Nephron progenitor cell (in vitro differentiated cells): ENCODE data around the gene SLC35F1.

ENCODE experiments used
- DNase-seq: peaks from one replicate; pipeline ENCODE4 v3.0.0; 2021
- H3K27ac Mint-ChIP-seq: 2 replicates; pipeline ENCODE4 v1.8.0; 2021; ENCODE audit warnings: mild to moderate bottlenecking, moderate library complexity, mixed read lengths
- H3K27me3 Mint-ChIP-seq: 2 replicates; pipeline ENCODE4 v1.8.0; 2021; ENCODE audit warnings: mild to moderate bottlenecking, low read depth, mixed read lengths; ENCODE audit not compliant: poor library complexity
- H3K36me3 Mint-ChIP-seq: 2 replicates; pipeline ENCODE4 v1.8.0; 2021; ENCODE audit warnings: low read depth, mixed read lengths
- H3K4me1 Mint-ChIP-seq: 2 replicates; pipeline ENCODE4 v1.8.0; 2021; ENCODE audit warnings: mixed read lengths
- H3K4me3 Mint-ChIP-seq: 2 replicates; pipeline ENCODE4 v1.8.0; 2021; ENCODE audit warnings: mild to moderate bottlenecking, moderate library complexity, mixed read lengths
- H3K9me3 Mint-ChIP-seq: 2 replicates; pipeline ENCODE4 v1.8.0; 2021; ENCODE audit warnings: mild to moderate bottlenecking, moderate library complexity, mixed read lengths
- TF ChIP-seq, protein P1 (sequence below): fragments of 200-600 bp; sonication (generic); IDR thresholded peaks from 2 replicates; pipeline ENCODE4 v1.5.0; 2021; ENCODE audit warnings: antibody characterized with exemption

The SLC35F1 gene

DNA sequence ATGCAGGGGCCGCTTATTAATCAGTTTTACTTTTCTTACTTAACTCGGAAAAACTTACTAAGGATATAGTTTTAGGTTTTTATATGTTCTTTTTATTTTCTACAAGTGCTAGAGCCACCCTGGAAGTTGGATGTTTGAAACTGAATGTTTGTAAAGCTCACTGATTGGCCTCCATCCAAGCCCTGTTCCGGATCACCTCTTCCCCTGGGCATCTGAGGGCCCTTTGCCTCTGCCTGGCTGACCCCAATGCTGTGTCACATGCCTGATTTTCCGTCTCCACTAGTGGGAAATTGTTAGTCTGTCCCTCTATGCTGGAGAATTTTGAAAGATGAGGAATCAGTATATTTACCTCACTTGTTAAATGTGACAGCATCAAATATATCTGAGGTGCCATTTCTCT is 79.3 kb downstream of the SLC35F1 start:
- H3K36me3 Mint-ChIP-seq = no peaks in the 10 kb centered on the region
- no peak overlapping the region for H3K27ac Mint-ChIP-seq
- DNase-seq = no peak
- peaks cover 11% of the 10 kb centered on the region for H3K4me1 Mint-ChIP-seq
- TF ChIP-seq, protein P1, sequence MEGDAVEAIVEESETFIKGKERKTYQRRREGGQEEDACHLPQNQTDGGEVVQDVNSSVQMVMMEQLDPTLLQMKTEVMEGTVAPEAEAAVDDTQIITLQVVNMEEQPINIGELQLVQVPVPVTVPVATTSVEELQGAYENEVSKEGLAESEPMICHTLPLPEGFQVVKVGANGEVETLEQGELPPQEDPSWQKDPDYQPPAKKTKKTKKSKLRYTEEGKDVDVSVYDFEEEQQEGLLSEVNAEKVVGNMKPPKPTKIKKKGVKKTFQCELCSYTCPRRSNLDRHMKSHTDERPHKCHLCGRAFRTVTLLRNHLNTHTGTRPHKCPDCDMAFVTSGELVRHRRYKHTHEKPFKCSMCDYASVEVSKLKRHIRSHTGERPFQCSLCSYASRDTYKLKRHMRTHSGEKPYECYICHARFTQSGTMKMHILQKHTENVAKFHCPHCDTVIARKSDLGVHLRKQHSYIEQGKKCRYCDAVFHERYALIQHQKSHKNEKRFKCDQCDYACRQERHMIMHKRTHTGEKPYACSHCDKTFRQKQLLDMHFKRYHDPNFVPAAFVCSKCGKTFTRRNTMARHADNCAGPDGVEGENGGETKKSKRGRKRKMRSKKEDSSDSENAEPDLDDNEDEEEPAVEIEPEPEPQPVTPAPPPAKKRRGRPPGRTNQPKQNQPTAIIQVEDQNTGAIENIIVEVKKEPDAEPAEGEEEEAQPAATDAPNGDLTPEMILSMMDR = no peak
- no peaks in the 10 kb centered on the region for H3K9me3 Mint-ChIP-seq
- H3K27me3 Mint-ChIP-seq = no peaks in the 10 kb centered on the region
- H3K4me3 Mint-ChIP-seq = no peak overlapping the region

DNA sequence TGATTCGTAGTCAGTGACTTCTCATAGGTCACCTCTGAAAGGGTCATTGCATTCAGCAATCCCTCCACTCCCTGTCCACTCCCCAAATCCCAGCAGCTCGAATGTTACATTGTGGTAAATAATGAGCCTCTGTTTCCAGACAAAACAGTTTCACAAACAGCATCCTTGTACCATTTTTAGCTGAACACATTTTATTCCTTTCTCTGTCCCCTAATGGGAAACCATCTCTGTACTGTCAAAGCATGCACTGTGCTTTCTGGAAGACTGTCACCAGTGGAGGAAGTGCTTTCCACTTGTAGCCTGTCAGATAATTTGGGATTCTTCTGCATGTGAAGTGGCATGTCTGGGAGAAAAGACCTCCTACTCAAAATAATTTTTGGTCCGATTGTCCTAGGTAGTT is 82.0 kb downstream of the SLC35F1 start:
- no peak overlapping the region for H3K4me3 Mint-ChIP-seq
- H3K4me1 Mint-ChIP-seq = peaks cover 11% of the 10 kb centered on the region
- H3K27me3 Mint-ChIP-seq = no peaks in the 10 kb centered on the region
- TF ChIP-seq, protein P1 = no peak
- no peaks in the 10 kb centered on the region for H3K9me3 Mint-ChIP-seq
- no peak for DNase-seq
- no peaks in the 10 kb centered on the region for H3K36me3 Mint-ChIP-seq
- no peak overlapping the region for H3K27ac Mint-ChIP-seq

DNA sequence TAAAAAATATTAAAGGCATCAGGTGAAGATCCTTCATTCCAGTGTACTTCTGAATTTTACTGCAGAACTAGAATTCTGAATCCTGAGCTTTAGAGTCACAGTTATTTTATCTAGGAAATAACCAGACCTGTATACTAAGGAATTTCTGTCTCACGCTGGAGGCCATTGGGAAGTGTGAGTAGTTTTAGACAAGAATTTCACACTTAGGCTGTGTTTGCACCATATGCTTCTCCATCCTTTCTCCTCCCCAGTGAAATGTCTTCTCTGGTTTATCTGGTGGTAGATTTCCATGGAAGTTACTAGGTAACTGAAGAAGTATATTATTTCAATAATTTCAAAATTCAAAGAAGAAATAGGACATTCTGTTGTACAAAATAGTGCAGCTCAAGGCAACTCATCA is 83.1 kb downstream of the SLC35F1 start:
- DNase-seq = no peak
- no peaks in the 10 kb centered on the region for H3K36me3 Mint-ChIP-seq
- TF ChIP-seq, protein P1 = no peak

DNA sequence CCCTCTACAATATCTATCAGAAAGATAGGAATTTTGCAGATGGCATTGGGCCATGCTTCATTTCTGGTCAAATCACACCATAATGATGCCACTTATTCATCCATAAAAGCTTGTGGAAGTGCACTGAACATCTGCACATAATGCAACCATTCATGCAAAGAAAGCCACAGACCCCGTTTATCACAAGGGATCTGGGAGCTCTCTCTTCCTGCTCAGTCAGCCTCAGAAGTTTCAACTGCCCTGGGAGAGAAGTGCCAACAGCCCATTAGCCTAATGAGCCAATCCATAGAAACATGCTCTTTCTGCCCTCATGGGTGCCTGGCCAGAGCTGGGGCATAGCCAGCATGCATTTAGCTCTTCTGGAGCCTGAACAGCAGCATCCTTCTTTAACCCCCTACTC is 85.8 kb downstream of the SLC35F1 start:
- Mint-ChIP-seq H3K4me1 (peaks cover 11% of the 10 kb centered on the region), H3K27me3 (no peaks in the 10 kb centered on the region), H3K9me3 (peaks cover 8% of the 10 kb centered on the region), H3K36me3 (no peaks in the 10 kb centered on the region), H3K27ac (no peak overlapping the region), H3K4me3 (no peak overlapping the region)
- no peak for DNase-seq
- TF ChIP-seq, protein P1 = no peak

More for the DNA sequence above, 83.1 kb downstream of the SLC35F1 start:
- Mint-ChIP-seq H3K9me3 (peaks cover 2% of the 10 kb centered on the region), H3K4me3 (no peak overlapping the region), H3K27me3 (no peaks in the 10 kb centered on the region), H3K4me1 (peaks cover 11% of the 10 kb centered on the region), H3K27ac (no peak overlapping the region)

DNA sequence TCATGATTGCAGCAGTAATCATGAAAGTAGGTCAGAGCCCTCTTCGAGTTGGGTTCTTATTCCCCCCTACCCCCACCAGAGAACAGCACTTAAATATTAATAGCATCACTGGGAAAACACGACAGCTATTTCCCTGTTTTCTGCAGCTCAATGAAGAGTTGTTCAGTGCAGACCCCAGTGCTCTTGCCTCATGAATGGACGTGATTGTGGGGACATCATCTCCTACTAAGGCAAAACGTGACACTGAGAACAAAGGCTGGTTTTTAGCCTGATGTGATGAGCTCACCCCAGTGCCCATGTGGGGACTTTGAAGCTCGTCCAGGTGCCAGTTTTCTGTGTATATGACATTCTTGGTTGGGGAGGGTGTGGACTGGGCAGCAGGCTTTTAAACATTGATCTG is 105.9 kb downstream of the SLC35F1 start:
- no peak overlapping the region for H3K27ac Mint-ChIP-seq
- no peaks in the 10 kb centered on the region for H3K4me1 Mint-ChIP-seq
- no peaks in the 10 kb centered on the region for H3K27me3 Mint-ChIP-seq
- no peak overlapping the region for H3K4me3 Mint-ChIP-seq
- TF ChIP-seq, protein P1 = no peak
- DNase-seq = no peak
- H3K9me3 Mint-ChIP-seq = no peaks in the 10 kb centered on the region
- H3K36me3 Mint-ChIP-seq = no peaks in the 10 kb centered on the region

DNA sequence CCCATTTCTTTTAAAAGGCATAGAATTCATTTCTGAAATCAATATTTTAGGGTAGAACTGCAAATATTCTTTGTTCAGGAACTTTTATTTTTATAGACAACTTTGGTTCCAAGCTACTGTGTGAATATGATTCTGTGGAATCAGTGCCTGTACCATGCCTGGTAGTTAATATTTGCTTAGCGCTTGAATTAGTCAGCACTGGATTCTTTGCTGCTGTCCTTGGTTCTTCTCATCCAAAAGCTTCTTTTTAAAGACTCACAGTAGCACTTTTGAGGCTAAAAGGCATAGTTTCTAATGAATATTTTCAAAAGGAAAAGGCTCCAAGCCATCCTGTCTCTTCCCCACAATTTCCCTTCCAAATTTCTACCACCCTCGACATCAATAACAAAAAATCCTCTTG is 109.5 kb downstream of the SLC35F1 start:
- H3K27ac Mint-ChIP-seq = no peak overlapping the region
- H3K27me3 Mint-ChIP-seq = no peaks in the 10 kb centered on the region

More for the DNA sequence above, 109.5 kb downstream of the SLC35F1 start:
- no peak for DNase-seq
- no peaks in the 10 kb centered on the region for H3K9me3 Mint-ChIP-seq
- H3K4me3 Mint-ChIP-seq = no peak overlapping the region
- no peaks in the 10 kb centered on the region for H3K4me1 Mint-ChIP-seq
- TF ChIP-seq, protein P1 = no peak
- H3K36me3 Mint-ChIP-seq = no peaks in the 10 kb centered on the region
